CD4-positive, alpha-beta T cell treated with Interleukin-21 for 1 hour (primary cell): ENCODE results near the gene NEDD4L.
"Not testable (repeated sequence)": the region's sequence is repeated elsewhere in the genome, so short reads cannot be mapped to it uniquely, and the experiment has no call there.

Experiments
- DNase-seq: peaks from one replicate; pipeline ENCODE4 v3.0.0-alpha.2; 2020

The NEDD4L gene

DNA sequence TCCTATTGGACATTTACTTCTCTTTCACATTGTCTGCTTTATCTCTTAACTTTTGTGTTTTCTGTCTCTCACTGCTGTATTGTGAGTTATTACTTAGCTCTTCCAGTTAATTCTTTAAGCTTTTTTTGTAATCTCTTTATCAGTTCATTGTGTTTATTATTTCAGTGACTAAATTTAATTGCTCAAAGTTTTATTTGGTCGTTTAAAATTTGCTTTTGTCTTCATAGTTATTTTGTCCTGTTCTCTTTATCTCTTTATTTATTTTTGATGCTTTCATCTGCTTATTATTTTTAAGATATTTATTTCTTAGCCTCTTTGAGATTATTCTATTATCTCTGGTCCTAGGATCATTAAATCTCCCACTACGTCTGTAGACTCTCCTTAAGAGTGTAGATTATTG, 316.3 kb downstream of the NEDD4L start:
- no peak for DNase-seq

- no peak for DNase-seq
These were observed 317.2 kb downstream of the NEDD4L start for GRCh38 chr18:58361212-58361611.

DNA sequence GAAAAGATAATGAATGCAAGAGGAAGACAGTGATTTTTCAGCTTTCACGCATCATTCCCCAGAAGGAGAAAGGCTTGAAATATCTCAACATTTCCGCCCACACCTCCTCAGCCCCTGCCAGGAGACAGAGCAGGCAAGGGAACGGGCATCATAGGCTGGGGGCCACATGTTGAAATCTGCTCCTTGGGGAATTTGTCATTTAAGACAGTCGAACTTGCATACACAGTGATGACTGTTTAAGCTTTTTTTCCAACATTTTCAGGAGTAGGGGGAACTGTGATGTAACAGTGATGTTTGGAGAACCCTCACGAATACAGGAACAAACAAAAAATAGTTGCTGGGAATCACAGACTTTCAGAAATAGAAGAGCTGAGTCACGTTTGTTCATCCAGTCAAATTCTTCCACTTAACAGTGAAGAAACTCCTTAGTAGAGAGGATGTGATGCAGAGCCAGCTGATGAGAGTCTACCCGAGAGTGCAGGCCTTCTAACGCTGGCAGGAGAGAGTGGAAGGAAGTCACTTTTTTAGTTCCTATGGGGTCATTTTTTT, 318.1 kb downstream of the NEDD4L start:
- DNase-seq: no peak

DNA sequence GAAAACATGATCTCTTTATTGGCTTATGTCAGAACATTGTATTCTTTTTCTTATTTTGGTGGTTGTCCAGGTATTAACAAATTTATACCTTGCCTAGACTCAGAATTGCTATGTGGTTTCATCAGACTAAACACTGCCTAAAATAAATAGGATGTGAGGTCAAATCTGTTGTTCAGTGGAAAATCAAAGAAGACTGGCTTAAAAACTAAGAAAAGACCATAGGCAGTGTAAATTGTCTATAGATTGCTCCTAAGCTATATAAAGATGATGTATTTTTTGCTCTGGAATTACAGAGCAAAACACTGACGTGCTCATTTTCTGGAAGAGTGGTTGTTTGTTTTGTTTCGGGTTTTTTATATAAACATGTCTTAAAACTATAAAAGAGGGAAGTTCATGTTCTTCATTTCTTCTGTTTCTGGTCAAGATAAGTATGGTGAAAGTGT, 318.8 kb downstream of the NEDD4L start:
- DNase-seq: no peak

DNA sequence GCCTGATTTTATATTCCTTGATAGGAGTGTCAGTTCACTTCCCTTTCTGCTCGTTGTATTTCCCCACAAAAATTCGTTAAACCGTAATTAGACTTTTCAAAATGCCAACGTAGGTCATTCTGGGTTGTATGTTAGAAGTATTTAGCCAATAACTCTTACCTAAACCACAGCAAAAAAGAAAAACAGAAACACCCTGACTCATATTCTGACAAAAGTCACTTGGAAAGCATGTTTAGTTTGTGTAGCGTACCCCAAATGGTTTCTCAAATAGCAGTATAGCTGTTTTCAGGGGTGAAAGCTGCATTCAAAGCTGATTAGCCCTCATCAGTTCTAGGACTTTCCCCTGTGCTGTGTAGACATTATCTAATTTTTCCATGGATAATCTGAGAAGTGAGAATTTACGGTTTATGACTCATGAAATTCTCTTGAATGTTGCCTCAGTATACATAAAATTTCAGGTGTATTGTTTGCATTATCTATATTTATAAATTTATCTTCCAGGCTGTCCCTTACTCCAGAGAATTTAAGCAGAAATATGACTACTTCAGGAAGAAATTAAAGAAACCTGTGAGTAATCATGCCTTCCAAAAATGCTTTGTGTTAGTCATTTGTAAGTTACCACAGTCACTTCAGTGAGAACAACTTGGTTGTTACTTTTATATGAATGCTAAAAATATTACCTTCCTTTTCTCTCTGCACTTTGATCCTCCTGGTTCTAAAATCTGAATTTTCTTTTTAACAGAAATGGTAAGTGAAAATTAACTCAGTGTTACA, 319.9 kb downstream of the NEDD4L start:
- DNase-seq: no peak

DNA sequence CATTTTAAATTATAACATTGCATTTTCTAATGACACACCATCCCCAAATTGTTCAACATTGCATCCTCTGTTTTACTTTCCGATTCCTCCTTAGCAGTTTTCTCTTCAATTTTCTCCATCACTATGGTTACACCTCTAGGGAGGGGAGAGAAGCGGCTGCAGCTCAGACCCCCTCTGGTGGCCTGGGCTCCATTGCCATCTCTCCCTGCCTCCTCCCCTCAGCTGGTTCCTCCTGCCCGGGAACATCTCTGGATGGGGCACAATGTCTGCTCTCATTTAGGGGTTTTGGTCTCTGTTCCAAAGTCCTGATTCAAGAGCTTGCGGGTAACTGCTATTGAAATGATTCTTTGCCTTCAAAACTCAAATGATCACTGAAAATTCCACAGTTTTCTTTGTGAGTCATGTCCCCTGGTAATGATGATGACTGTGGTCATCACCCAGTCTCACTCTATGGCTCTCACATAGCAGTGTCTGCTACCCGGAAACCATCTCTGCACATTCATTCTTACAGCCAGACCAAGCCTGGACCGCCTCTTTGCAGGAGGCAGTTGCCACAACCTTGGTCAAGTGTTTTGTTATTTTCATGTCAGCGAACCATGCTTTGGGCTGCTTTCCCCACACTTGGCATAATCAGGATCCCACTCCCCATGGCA, 321.0 kb downstream of the NEDD4L start:
- DNase-seq: no peak

DNA sequence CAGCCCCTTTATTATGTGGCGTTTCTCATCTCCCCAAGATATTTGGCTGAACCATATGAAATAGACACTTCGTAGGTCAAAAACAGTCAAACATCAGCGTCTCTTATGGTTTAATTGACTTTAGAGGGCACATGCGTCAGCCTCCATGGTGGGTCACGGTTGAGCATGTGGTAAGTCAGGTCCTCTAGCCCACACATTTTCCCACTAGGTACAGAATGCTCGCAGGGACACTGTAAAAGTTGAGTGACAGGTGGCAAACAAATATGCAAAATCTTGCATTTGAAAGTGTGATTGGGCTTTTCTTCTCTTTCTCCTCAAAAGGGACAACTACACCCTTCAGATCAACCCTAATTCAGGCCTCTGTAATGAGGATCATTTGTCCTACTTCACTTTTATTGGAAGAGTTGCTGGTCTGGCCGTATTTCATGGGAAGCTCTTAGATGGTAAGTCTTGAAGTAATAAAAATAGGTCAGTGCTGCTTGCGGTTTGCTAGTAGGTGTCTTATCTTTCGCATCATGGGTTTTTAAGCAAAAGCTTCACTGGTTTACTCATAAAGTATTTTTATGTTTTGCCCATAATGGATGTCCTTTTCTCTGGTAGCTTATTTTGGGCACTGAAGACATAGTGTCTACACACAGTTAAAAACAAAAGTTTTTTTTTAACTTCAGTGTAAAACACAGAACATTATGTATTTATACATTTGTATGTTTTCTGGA, 323.6 kb downstream of the NEDD4L start:
- peak; percentile 7 for DNase-seq

- DNase-seq: no peak
These were observed 325.6 kb downstream of the NEDD4L start for GRCh38 chr18:58369616-58370015.

DNA sequence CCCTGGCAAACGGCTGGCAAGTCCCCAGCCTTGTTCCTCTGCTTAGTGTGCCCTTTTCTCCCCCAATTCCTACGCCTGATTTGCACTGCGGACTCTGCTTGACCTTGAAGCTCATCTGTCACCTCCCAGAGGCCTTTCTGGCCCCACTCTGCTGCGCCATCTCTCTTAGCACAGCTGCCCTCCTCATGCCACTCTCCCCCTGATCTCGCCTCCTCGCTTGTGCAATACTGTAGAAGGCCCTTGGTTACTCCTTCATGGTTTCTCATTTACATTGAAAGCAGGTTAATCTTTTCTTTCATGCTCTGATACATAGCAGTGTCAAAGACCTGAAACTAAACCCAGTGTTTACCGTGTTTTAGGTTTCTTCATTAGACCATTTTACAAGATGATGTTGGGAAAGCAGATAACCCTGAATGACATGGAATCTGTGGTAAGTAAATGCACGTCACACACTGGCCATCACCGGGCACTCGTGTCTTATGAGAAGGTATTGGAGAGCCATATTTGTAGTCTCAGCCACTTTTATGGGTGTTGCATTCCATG, 326.1 kb downstream of the NEDD4L start:
- no peak for DNase-seq

DNA sequence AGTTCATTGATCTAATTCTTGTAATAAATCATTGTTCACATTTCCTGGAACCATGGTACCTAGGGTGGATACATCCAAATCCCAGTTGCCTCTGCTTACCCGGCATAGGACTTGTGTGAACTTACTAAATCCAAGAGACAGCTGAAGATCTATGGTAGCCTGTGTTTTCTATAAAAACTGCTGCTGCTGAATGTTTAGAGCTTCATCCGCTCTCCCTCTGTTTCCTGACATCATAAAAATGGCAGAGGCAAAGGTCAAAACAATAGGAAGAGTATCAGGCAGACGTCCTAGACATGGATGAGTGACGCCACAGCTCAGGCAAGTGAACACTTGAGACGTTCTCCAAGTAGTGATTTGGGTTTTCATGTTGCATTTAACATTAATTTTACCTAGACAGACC, 326.6 kb downstream of the NEDD4L start:
- no peak for DNase-seq

GRCh38 chr18:58373481-58373880, 329.5 kb downstream of the NEDD4L start:
- DNase-seq: no peak

DNA sequence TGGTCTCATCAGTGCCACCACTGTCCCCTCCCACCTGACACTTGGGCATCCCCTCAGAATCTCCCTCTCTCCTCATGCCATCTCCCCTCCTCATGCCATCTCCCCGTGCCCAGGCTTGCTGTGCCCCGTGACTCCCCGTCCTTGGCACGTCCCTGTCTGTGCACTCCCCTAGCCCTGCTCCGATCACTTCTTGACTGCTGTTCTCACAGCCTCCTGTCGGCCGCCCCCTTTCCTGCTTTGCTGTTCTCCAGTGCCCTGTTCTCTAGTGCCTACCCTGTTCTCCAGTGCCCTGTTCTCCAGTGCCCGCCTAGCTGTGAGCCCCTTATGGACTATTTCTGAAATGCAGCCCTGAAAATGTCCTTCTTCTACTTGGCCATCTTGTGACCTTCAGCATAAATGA, 331.0 kb downstream of the NEDD4L start:
- no peak for DNase-seq

DNA sequence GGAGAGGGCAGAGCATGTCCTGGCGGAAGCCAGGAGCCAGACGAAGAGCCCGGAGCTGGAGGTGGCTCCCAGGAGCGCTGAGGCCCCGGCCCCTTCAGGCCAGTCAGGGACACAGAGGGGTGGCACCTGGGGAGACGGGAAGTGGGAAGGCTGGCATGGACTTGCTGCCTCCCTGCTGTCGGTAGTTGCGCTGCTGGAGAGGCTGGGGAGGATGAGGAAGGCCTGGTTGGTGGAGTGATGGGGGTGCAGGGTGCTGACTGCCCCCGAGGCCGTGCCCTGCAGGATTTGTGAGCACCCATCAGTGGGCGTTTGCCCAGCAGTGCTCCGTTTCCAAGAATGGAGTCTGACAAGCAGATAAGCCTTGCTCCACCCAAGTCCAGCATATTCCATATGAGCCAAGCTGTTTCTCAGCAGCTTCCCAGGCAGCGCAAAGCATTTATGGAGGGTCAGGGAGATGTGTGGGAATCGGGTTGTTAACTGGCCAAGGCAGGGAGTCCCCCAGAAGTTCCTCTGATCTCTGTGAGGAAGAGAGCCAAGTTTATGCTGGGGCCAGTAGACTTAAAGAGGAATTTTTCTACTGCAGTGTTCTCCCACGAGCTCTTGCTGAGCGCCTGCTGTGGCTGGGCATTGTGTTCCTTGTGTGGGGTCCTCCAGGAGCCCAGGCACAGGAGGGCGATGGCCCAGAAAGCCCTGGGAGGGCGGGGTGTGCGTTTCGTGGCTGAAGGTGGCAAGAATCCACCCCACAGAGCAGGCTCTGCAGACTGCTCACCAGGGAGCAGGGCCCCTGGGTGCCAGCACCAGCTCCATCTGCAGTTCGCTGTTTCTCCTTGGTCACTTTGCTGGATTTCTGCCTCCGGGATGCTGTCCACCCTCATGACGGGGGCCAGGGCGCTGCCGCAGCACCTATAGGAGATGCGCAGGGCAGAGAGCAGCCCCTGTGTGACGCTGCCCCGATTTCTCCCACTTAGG, 334.7 kb downstream of the NEDD4L start:
- DNase-seq: no peak

- DNase-seq: no peak
These were observed 335.4 kb downstream of the NEDD4L start for GRCh38 chr18:58379443-58379842.

DNA sequence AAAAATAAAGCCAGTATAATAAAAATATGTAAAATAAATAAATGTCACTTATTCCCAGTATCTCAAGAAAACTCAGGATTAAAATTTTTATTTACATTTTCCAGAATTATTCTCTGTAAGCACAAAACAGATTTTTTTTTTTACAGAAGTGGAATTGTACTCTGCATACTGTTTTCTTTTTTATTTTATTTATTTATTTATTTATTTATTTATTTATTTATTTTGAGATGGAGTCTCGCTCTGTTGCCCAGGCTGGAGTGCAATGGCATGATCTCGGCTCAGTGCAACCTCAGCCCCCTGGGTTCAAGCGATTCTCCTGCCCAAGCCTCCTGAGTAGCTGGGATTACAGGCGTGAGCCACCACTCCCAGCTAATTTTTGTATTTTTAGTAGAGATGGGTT, 336.1 kb downstream of the NEDD4L start:
- DNase-seq: not testable (repeated sequence)

DNA sequence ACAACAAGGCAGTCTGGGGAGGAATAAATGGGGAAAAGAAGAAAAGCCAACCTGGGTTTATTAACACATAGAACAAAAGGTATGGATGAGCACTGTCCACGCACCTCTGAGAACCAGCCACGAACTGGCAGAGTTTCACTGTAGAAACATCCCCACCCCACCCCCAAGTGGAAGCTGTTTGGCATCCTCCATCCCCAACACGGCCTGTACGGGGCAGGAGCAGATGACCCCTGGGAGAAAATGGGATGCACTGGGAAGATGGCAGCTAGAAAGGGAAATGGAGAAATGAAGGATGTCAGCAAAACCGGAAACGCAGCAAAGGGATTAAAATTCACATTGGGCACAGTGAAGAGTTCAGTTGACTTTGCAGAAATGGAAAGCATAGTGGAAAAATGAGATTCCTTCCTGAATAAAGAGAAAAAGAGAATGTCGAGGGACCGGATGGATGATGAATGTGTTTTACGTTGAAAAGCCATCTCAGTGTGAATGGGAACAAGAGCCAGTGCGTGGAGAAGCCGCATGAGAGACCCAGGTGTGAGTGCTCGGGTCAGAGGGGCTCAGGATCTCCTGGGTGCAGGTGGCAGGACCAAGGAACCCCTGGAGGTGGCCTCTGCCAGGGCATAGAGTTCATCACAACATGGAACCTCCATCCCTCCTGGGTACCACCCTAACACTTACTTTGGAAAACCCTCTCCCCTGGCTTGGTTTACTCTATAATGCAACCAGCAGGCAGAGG, 337.8 kb downstream of the NEDD4L start:
- no peak for DNase-seq

GRCh38 chr18:58382446-58382845, 338.4 kb downstream of the NEDD4L start:
- no peak for DNase-seq

- DNase-seq: no peak
These were observed 341.4 kb downstream of the NEDD4L start for GRCh38 chr18:58385472-58385871.

GRCh38 chr18:58386780-58387179, 342.8 kb downstream of the NEDD4L start:
- no peak for DNase-seq

DNA sequence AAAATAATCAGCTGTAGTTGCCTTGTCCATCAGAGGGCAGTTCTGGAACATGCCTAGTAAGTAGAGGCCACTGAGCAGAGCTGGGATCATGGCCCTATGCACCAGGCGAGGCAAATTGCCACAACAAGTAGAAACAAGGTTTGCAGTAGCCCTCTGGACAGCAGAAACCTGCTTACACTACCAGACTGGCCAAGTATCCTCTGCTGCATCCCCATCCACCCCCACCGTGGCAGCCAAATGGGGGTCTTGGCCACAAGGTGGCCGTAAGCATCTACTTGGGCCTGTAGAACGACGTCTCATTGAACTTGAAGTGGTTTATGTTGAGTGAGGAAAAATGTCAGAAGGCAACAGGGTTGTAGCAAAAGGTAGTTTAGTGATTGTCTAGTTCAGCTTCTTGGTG, 343.7 kb downstream of the NEDD4L start:
- no peak for DNase-seq

DNA sequence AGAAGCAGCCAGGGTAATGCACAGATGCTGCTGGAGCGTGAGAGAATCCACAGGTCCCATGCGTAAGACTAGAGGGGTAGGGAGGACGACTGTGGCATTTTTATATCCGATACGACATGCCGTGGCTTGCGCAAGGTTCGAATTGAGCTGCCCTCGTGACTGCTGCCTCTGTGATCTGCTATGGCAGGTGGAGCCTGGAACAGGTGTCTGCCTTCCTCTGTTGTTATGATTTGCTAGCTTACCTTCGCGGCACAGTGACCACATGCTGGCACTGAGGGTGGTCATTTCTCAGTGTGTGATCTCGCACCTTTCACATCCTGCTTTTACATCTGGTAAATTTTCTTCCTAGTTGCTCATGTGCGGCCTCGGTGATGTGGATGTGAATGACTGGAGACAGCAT, 344.7 kb downstream of the NEDD4L start:
- DNase-seq: no peak
